ENCODE results near the gene POC1A.
A peak's percentile ranks its signal among the peaks of the same experiment; 100 is the strongest.
"Not testable (repeated sequence)": the region's sequence is repeated elsewhere in the genome, so short reads cannot be mapped to it uniquely, and the experiment has no call there.

The POC1A gene

DNA sequence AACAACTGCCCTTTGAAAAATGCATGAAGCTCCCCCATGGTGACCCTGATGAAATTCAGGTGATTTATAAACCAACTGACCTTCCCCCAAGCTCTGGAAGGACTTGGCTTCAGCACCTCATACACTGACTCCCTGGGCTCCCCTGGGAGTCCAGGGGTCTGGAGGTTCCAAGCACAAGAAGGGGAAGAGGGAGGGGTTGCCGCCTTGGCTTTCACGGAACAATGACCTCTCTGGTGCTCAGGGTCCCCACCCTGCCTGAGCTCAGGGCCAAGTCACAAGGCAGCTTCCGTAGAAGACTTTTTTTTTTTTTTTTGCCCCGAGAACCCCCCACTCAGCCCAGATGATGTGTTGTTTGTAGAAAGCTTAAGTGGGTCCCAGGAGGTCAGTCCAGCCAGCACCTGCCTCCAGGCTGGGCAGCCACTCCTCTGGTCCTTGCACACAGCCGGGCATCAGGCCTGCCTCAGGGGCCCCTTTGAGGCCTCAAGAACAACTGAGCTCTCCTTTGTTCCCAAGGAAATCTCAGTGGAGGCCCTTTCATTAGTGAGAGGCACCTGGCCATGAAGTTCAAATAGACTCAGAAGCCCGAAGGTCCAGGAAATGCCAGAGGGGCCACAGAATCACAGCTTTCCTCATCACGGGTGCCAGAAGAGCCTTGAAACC, 29.7 kb upstream of the POC1A start:
- DNase-seq (ENCODE audit: low spot score): no peak

DNA sequence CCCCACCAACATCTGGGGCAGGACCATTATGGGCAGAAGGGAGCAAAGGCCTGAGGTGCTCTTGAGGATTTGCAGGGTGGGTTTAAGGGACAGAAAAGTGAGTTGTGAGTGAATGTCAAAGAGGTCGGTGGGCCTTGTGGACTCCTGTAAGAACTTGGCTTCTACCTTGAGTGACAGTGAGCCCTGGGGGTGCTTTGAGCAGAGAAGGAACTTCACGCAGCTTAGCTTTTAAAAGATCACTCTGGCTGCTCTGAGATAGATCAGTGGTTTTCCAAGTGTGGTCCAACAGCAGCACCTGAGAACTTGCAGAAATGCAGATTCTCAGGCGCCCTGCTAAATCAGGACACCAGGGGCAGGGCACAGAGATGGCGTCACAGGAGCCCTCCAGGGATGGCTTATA, 28.5 kb upstream of the POC1A start:
- DNase-seq (ENCODE audit: low spot score): no peak

DNA sequence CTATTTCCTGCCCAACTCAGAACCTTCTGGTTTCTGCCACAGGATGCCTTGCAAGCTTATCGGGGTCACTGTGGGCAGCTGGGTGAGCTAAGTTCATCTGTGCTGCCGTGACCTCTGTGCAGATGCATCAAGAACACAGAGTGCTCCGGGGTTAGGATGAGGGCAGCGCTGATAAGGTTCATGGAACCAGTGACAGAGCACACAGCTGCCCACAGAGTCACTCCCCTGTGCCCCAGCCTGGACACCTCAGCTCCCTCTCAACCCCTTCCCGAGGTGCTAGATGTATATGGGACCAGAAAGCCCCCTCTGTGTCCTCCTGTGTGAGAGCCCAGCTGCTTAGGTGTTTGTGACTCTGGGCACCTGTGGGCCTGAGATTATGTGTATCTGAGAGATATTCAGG, 28.0 kb upstream of the POC1A start:
- DNase-seq (ENCODE audit: low spot score): no peak

DNA sequence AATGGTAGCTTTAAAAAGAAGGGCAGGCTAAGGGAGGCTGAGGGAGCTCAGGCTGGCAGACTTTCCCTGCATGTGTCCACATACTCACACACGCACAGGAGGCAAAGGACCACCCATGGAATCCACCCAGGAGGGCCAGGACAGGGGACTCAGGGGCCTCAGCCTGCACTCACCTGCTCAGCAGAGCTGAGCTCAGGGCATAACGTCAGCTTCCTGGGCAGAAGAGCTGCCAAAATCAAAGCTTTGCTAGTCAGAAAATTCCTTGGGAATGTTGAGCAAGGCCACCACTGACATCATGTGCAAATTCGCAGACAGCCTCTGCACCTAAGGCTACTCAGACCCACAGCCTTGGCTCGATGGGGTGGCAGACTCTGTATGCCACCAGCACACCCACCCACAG, 27.3 kb upstream of the POC1A start:
- DNase-seq (ENCODE audit: low spot score): no peak

DNA sequence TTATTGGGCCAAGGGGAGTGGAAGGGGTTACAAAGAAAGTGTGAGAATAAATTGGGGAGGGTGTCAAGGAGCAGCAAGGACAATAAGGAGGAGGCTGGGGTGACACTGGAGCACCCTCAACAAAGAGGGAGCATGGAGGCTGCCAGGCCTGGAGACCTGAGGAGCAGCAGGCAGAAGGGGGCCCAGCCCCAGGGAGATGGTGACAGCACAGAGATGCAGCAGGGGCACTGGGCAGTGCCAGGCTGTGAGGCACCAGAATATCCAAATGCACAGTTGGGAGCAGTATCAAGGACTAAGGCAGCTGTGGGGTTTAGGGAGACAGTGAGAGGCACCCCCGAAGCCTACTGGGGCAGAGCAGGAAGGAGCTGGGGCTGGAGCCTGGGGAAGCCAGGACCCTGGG, 24.3 kb upstream of the POC1A start:
- no peak for DNase-seq (ENCODE audit: low spot score)

DNA sequence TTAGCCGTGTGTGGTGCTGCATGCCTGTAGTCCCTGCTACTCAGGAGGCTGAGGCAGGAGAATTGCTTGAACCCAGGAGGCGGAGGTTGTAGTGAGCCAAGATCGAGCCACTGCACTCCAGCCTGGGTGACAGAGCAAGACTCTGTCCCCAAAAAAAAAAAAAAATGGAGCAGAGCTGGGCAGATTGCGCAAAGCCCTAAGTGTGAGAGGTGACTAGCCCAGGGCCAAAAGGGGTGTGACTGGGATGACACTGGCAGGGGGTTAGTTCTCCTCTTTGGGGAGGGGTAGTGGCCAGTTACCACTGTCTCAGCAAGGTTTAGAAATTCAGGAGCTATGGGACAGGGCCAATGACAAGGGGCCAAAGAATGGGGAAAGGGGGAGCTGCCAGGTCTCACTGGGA, 23.9 kb upstream of the POC1A start:
- DNase-seq (ENCODE audit: low spot score): not testable (repeated sequence)

DNA sequence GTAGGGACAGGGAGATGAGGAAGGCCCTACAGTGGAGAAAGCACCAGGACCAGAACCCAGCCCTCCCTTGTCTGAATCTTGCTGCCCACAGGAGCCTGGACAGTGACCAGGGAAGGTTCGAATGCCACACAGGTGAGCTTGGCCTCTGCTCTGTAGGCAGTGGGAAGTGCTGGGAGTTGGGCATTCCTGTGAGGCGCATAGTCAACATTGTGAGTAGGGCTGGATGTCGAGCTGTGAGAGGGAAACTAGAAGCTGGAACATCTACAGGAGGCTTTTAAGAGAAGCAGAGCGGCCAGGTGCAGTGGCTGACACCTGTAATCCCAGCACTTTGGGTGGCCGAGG, 23.4 kb upstream of the POC1A start:
- DNase-seq (ENCODE audit: low spot score): no peak

DNA sequence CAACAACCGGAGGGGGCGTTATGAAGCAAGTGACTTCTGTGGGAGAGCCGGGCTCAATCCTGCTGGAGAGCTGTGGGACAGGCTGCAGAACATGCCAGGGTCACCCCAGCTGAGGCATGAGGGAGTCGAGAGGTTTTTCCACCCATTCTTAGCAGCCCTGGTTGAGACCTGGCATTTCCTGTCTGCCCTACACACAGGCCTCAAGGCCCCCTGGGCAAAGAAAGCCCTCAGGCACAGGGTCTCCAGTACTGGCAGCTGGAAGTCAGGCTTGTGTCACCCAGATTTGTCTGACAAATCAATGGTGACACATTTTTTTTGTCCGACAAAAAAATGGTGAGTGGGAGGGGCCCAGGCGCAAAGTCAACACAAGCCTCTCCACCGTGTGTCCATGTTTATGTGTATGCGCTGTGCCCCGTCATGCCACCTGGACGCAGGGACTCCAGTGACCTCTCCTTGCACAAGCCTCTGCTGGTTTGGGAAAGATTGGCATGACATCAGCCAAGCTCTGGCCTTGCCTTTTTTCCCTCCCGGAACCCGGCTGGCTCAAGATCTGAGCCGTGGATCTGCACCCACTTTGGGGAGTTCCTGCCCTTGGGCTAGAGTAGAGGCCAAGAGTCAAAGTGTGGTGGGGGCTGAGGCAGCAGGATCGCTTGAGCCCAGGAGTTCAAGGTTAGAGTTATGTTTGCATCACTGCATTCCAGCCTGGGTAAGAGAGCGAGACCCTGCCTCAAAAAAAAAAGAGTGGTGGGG, 22.9 kb upstream of the POC1A start:
- DNase-seq (ENCODE audit: low spot score): no peak

DNA sequence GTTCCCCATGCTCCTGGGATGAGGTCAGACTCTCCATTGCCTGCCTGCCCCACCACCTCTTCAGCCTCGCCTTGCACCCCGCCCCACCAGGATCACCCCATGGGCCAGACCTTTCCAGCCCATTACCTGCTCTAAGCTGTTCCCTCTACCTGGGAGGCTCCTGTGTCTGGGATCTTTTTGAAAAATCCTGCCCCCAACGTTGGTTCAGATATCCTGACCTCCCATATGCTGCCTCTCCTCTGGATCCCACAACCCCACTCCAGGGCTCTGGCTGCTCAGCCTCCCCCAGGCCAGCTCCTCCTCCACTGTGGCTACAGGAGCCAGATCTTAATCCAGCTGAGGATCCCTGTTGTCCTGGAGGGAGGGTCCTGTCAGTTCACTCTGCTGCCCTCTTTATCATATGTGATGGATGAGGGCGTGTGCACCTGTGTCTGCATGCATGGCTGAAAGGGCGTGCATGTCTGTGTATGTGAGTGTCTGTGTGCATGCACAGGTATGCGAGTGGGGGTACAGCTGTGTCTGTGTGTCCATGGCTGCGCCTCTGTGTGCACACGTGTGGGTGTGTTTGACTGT, 22.0 kb upstream of the POC1A start:
- no peak for DNase-seq (ENCODE audit: low spot score)

DNA sequence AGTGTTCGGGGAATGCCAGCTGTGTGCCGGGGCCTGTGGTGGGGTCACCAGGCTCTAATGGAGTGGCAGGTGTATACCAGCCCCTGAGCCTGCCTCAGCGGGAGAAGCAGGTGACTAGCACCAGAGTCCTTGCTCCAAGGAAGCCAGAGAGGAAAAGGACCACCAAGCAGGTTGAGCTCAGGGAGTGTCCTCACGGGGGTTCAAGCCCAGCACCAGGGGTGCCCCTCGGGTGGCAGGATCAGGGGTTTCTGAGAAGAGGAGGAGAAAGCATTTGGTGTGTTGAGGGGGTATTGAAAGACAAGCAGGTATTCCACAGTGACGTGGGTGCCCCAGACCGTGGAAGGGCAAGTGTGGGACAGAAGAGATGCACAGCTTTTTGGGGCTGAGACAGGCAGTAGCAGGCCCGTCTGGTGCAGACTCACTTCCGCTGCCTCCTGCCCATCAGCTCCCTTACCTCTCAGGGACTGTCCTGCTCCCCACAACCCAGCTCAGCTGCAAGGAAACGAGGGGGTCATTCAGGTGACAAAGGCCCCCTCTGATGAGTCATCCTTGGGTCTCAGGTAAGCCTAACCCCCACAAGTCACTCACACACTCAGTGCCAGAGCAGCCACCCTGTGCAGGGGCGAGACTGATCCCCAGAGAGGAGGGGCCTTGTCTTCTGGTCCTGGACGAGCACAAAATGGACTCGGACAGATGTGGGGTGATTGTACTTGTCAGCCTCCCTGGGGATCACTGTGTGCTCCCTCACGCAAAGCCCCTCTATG, 21.4 kb upstream of the POC1A start:
- DNase-seq (ENCODE audit: low spot score): no peak

DNA sequence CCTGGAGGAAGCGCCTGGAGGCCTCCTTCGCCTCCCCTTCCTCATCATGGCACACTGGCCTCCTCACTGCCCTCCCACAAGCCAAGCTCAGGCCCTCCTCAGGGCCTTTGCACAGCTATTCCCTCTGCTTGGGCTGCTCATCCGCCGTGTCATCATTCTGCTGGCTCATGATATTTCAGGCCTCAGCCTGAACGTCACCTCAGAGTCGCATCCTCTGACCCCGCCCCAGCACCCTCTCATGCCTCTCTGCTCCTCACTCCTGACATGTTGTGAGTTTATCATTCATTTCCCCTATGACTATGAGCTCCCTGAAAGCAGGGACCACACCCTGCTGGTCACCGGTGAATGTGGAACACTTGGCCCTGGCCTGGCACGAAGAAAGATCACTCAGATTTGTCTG, 20.7 kb upstream of the POC1A start:
- DNase-seq (ENCODE audit: low spot score): no peak

DNA sequence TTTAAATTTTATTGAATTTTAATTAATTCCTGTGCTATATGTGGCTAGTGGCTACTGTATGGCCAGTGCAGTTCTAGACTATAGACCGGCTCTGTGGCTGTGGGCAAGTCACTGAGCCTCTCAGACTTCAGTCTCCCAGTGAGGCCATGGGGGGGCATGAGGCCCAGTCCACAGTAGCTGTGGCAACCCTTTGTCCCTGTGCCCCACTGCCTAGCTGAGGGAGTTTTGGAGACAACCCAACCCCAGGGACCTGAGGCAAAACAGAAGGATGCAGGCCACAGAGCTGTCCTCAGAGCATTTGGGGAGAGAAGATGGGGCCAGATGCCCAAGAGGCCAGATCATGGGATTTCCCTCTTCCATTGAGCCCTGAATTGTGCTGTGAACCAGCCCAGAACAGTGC, 18.9 kb upstream of the POC1A start:
- no peak for DNase-seq (ENCODE audit: low spot score)

DNA sequence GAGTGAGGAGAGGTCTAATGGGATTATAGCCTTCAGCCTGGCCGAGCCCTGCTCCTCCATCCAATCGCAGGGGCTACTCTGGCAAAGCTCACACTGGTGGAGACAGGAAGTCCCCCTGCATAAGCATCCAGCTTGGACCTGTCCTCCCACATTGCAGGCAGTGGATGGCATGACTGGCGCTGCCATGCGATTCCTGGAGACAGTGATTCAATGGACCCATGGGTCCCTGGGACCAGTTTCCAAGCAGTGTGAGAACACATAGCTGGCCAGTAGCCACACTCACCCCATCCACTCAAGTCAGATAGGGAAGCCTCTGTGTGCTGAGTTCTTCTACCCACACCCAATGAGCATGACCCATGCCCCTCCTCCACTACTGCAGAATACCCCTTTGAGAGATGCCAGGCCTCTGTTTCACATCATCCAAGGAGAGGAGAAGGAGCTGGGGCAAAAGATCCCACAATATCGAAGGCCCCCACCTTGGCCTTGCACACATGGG, 18.1 kb upstream of the POC1A start:
- DNase-seq (ENCODE audit: low spot score): peak; percentile 78

DNA sequence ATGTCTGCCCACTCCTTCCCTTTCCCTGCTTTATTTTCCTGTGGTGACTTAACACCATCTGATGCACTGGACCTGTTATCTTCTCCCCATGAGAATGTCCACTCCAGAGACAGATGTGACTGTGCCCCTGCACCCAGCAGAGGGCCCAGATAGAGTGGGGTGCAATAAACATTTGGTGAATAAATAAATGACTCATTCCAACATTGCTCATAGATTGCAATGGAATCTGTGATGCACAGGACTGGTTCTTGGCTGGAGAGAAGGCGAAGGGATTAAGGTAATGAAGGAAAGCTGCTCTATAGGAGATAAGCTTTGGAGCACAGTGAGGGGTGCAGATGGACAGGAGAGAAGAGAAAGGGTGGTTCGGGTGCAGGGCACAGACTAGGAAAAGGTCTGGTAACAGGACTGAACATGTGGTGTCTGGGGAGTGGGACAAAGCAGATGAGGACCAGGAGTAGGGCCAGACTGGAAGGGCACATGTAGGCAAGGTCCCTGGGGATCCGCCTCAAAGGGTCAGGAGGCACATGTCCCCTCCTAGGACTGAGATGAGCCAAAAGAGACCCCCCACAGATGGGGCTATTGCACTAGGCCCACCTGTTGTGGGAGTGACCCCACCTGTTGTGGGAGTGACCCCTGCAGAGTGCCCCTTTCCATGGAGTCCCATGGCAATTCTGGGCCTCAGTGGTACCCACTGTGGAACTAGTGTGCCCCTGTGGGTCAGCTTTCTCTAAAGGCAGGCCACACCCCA, 17.5 kb upstream of the POC1A start:
- DNase-seq (ENCODE audit: low spot score): no peak

DNA sequence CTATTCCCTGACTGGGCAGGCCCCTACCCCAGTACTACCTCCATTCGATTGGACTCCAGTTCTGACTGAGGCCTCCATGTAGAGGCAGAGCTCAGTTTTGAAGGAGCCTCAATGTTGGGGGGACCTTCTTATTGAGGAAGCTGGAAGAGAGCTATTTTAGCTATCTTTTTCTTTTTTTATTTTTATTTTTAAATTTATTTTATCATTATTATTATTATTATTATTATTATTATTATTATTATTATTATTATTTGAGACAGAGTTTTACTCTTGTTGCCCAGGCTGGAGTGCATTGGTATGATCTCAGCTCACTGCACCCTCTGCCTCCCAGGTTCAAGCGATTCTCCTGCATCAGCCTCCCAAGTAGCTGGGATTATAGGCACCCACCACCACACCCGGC, 16.0 kb upstream of the POC1A start:
- not testable (repeated sequence) for DNase-seq (ENCODE audit: low spot score)

DNA sequence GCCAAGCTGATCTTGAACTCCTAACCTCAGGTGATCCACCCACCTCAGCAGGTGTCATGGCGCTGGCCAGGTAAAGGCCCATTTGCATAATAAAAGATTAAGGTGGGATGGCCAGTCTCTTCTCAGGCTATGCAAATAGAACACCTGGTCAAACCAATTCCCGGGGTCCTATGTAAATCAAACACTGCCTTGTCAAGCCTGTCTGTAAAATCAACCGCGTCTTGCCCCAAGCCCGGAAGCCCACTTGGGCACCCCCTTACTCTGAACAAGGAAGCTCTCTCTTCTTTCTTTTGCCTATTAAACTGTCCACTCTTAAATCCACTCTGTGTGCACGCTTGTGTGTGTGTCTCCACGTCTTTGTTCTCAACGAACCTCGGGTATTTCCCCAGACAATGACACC, 13.0 kb upstream of the POC1A start:
- no peak for DNase-seq (ENCODE audit: low spot score)

DNA sequence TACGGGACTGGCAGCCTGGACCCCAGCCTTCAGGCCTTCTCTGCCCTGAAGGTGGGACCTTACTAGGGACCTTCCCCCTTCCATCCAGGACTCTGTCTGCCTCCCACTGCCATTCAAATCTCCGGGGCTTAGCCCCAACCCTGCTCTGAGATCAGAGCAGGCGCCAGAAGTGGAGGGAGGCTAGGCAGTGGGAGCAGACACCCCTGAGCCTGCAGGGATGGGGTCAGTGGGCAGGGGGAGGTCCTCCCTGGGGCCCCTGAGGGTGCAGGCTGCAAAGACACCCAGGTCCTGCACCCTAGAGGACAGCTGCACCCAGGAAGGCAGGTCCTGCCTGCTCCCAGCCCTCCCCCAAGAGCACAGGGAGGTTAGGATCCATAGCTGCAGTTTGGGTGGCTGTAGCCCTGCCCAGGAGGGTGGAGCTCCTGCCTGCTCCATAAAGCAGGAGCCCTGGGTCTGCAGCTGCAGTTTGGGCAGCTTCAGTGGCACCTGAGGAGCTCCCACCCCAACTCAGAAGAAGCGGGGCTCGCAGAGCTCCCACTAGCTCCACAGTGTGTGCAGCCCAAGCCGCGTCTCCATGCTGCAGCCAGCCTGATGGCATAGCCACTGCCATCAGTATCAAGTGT, 8.1 kb upstream of the POC1A start:
- no peak for DNase-seq (ENCODE audit: low spot score)

DNA sequence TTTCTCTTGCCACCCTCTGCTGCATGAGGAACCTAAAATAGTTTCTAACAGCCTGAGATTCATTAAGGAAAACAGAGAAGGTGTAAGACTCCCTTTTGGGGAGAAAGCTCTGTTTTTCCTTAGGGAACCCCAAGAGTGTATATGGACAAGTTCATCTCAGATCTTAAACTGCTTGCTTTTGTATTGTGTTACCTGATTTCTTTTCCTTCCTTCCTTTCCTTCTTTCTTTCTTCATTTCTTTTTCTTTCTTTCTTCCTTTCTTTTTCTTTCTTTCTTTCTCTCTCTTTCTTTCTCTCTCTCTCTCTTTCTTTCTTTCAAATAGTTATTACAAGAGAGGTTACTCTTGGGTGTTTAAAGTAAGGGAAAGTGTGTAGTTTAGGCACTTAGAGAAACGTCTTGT, 5.3 kb upstream of the POC1A start:
- no peak for DNase-seq (ENCODE audit: low spot score)

DNA sequence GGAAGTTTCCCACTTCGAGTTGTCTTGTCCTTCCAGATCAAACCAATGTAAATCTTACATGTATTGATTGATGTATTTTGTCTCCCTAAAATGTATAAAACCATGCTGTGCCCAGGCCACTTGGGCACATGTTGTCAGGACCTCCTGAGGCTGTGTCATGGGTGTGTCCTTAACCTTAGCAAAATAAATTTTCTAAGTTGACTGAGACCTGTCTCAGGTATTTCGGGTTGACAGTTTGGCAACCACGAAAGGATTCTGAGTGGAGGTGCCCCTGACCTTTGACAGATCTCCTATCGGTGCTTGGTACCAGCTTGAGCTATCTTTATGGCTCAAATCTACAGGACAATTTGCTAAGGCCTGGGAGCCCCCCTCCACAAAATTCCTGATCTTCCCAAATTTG, 1.7 kb upstream of the POC1A start:
- no peak for DNase-seq (ENCODE audit: low spot score)

DNA sequence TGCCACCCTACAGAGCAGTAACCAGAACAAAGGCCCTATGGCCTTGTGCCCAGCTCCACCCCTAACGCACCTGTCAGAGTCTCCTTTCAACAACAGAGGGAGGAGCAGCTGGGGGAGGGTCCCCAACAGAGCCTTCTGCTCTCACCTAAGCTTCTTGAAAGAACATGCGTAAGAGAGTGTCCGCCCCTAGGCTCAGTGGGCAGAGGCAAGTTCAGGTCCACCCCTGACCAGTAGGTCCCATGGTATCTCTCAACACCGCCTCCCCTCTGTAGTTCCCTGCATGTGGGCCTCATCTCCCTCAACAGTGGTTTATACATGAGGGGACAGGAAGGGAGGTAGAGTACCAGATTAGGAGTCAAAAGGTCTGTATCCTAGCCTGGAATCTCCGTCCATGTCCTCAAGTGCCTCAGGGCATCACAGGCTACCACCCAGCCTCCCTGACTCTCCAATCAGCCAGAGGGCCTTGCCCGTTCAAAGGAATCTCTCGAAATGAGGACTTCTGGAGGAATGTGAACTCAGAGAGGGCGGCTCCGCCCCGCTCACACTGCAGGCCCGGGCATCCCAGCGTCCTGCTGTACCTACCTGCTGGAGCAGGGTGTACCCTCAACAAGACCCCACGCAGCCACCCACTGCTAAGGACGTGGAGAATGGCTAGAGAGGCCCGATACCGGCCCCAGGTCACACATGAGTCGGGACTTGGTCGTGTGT, 680 bp downstream of the POC1A start:
- no peak for DNase-seq (ENCODE audit: low spot score)

DNA sequence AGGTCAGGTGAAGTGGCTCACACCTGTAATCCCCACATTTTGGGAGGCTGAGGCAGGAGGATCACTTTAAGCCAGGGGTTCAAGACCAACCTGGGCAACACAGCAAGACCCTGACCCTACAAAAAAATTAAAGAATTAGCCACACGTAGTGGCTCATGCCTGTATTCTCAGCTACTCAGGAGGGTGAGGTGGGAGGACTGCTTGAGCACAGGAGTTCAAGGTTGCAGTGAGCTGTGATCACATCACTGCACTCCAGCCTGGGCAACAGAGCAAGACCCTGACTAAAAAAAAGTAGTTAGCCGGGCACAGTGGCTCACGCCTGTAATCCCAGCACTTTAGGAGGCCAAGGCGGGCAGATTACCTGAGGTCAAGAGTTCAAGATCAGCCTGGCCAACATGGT, 2.2 kb downstream of the POC1A start:
- DNase-seq (ENCODE audit: low spot score): not testable (repeated sequence)
